HG03460 (cell line): ENCODE data around the gene GRM5.

Source experiments
- ATAC-seq: cut with Tn5 transposase; IDR thresholded peaks from one replicate; pipeline ENCODE4 v1.9.1; 2021; ENCODE audit not compliant: unreplicated experiment

GRM5 gene

GRCh38 chr11:88739524-88739923, 326.3 kb downstream of the GRM5 start:
- no peak for ATAC-seq

GRCh38 chr11:88709567-88709966, 356.2 kb downstream of the GRM5 start:
- ATAC-seq, result no peak

- ATAC-seq, result no peak
Observed at GRCh38 chr11:88704485-88704884, 361.3 kb downstream of the GRM5 start.

- ATAC-seq, result no peak
Observed at GRCh38 chr11:88701816-88702215, 364.0 kb downstream of the GRM5 start.

GRCh38 chr11:88697139-88697538, 368.6 kb downstream of the GRM5 start:
- ATAC-seq, result no peak

GRCh38 chr11:88695689-88696414, 369.9 kb downstream of the GRM5 start:
- ATAC-seq, result no peak

GRCh38 chr11:88692306-88693086, 373.3 kb downstream of the GRM5 start:
- ATAC-seq, result no peak

GRCh38 chr11:88689548-88690240, 376.1 kb downstream of the GRM5 start:
- ATAC-seq, result no peak

- ATAC-seq, result no peak
Observed at GRCh38 chr11:88683024-88683423, 382.8 kb downstream of the GRM5 start.

GRCh38 chr11:88680806-88681205, 385.0 kb downstream of the GRM5 start:
- ATAC-seq, result no peak

- no peak for ATAC-seq
Observed at GRCh38 chr11:88666364-88666763, 399.4 kb downstream of the GRM5 start.

GRCh38 chr11:88657076-88657738, 408.6 kb downstream of the GRM5 start:
- no peak for ATAC-seq

- no peak for ATAC-seq
Observed at GRCh38 chr11:88656283-88656682, 409.5 kb downstream of the GRM5 start.

- no peak for ATAC-seq
Observed at GRCh38 chr11:88655656-88656055, 410.1 kb downstream of the GRM5 start.

GRCh38 chr11:88655196-88655595, 410.6 kb downstream of the GRM5 start:
- no peak for ATAC-seq

GRCh38 chr11:88651556-88651955, 414.2 kb downstream of the GRM5 start:
- no peak for ATAC-seq

GRCh38 chr11:88644724-88645123, 421.1 kb downstream of the GRM5 start:
- no peak for ATAC-seq

GRCh38 chr11:88632163-88632562, 433.6 kb downstream of the GRM5 start:
- no peak for ATAC-seq

- no peak for ATAC-seq
Observed at GRCh38 chr11:88631497-88631896, 434.3 kb downstream of the GRM5 start.

GRCh38 chr11:88629496-88629895, 436.3 kb downstream of the GRM5 start:
- ATAC-seq, result no peak

GRCh38 chr11:88626216-88626615, 439.6 kb downstream of the GRM5 start:
- ATAC-seq, result no peak
